Activated CD8-positive, alpha-beta T cell treated with anti-CD3 and anti-CD28 coated beads for 36 hours (primary cell): Measurements from ENCODE around the gene LRCOL1. TPM values are rescaled to one million over a fixed set of nuclear protein-coding genes. Genes with fewer than 3 reads are reported as not detected.
A peak's percentile ranks its signal among the peaks of the same experiment; 100 is the strongest.

Experiments
- ATAC-seq: fragments of 200-7000 bp; cut with Tn5 transposase; one replicate; pipeline ENCODE4 v1.10.0; 2021; ENCODE audit warnings: mild to moderate bottlenecking, moderate library complexity
- CTCF ChIA-PET: fragments of 350-600 bp; sonication (Branson Sonifier 250); formaldehyde crosslinking; loops from one replicate; lab custom pipeline; 2021; ENCODE audit warnings: antibody characterized with exemption; lab: Charles Lee
- POLR2A ChIA-PET: fragments of 350-600 bp; sonication (Branson Sonifier 250); formaldehyde crosslinking; loops from one replicate; lab custom pipeline; 2021; ENCODE audit warnings: antibody characterized with exemption; lab: Charles Lee
- DNase-seq: peaks from one replicate; pipeline ENCODE4 v3.0.0-alpha.2; 2020
- H3K27ac Mint-ChIP-seq: one replicate; pipeline ENCODE4 v1.8.0; 2021; ENCODE audit warnings: mild to moderate bottlenecking, mixed read lengths
- H3K27me3 Mint-ChIP-seq: one replicate; pipeline ENCODE4 v1.8.0; 2021; ENCODE audit warnings: mixed read lengths
- H3K36me3 Mint-ChIP-seq: one replicate; pipeline ENCODE4 v1.8.0; 2021; ENCODE audit warnings: low read depth, mixed read lengths
- H3K4me1 Mint-ChIP-seq: one replicate; pipeline ENCODE4 v1.8.0; 2021; ENCODE audit warnings: low read depth, mixed read lengths
- H3K4me3 Mint-ChIP-seq: one replicate; pipeline ENCODE4 v1.8.0; 2021; ENCODE audit warnings: mild to moderate bottlenecking, moderate library complexity, mixed read lengths
- H3K9me3 Mint-ChIP-seq: one replicate; pipeline ENCODE4 v1.8.0; 2021; ENCODE audit warnings: mixed read lengths
- CTCF ChIP-seq: fragments of 200-600 bp; IDR thresholded peaks from one replicate; pipeline ENCODE4 v1.8.0; 2022; ENCODE audit warnings: antibody characterized with exemption, mild to moderate bottlenecking
- intact Hi-C: fragments of 100-400 bp; cut with micrococcal nuclease; formaldehyde crosslinking; loops from one replicate; pipeline ENCODE4 v1.10.0; 2022
- total RNA-seq, 2 experiments: library from RNA; stranded (reverse); gene quantifications; one replicate each; pipeline ENCODE4 v1.2.3, GENCODE V29; 2021

The LRCOL1 gene
- total RNA-seq, 2 experiments from 2014 or later, result not detected

DNA sequence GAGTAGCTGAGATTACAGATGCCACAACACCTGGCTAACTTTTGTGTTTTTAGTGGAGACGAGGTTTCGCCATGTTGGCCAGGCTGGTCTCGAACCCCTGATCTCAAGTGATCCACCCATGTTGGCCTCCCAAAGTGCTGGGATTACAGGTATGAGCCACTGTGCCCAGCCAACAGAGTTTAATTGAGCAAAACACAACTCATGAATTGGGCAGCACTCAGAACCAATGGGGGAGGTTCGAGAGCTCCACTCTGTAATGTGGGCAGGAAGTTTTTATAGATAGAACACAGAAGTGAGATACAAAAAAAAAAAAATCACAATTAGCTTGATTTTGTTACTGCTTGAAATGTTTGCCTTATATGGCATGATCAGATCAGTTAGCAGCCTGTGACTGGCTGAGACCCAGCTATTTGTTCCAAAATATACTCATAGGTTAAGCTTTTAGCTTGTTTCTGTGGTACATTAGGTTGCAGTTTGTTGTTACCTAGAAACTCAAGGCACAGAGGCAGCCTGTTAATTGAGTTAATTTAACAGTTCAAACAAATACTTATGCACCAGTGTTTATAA is 6.8 kb upstream of the LRCOL1 start:
- peaks cover 8% of the 10 kb centered on the region for H3K9me3 Mint-ChIP-seq
- no peak for DNase-seq
- H3K27me3 Mint-ChIP-seq, result peaks cover 33% of the 10 kb centered on the region
- ChIA-PET CTCF (interaction anchor here (1.4 to 2.2 kb wide), 3 partner anchors 7 to 463 kb away, joined by 4 to 10 read pairs (median 4); partner anchors contain the start of gene LRCOL1), POLR2A (interaction anchor here (0.8 kb wide), 1 partner anchor 247 kb away, joined by 3 read pairs; no protein-coding TSS in a partner anchor)
- H3K4me3 Mint-ChIP-seq, result no peak overlapping the region
- TF ChIP-seq CTCF, result no peak
- peaks cover 8% of the 10 kb centered on the region for H3K36me3 Mint-ChIP-seq
- peaks cover 7% of the 10 kb centered on the region for H3K4me1 Mint-ChIP-seq
- H3K27ac Mint-ChIP-seq, result no peak overlapping the region
- ATAC-seq, result no peak
- intact Hi-C loops, result no loop called here

DNA sequence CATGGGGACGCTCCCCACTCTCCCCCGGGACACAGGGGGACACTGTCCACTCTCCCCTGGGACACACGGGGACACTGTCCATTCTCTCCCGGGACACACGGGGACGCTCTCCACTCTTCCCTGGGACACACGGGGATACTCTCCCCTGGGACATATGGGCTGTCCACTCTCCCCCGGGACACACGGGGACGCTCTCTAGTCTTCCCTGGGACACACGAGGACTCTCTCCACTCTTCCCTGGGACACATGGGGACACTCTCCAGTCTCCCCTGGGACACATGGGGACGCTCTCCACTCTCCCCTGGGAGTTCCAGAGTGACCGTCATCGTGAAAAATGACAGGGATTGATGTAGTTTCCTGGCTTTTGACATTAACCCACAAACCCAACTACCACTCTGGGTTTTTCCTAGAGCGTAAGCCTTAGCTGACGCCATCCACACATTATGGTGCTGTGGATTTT is 5.2 kb upstream of the LRCOL1 start:
- peaks cover 7% of the 10 kb centered on the region for H3K4me1 Mint-ChIP-seq
- peaks cover 39% of the 10 kb centered on the region for H3K27me3 Mint-ChIP-seq
- intact Hi-C loops, result no loop called here
- peaks cover 13% of the 10 kb centered on the region for H3K36me3 Mint-ChIP-seq
- ChIA-PET CTCF (interaction anchor here (1.0 to 3.9 kb wide), 18 partner anchors 9 to 331 kb away, joined by 3 to 23 read pairs (median 4); no protein-coding TSS in a partner anchor), POLR2A (no interaction called here)
- TF ChIP-seq CTCF, result no peak
- ATAC-seq, result no peak
- H3K9me3 Mint-ChIP-seq, result peaks cover 18% of the 10 kb centered on the region
- no peak overlapping the region for H3K4me3 Mint-ChIP-seq
- DNase-seq, result no peak
- no peak overlapping the region for H3K27ac Mint-ChIP-seq

DNA sequence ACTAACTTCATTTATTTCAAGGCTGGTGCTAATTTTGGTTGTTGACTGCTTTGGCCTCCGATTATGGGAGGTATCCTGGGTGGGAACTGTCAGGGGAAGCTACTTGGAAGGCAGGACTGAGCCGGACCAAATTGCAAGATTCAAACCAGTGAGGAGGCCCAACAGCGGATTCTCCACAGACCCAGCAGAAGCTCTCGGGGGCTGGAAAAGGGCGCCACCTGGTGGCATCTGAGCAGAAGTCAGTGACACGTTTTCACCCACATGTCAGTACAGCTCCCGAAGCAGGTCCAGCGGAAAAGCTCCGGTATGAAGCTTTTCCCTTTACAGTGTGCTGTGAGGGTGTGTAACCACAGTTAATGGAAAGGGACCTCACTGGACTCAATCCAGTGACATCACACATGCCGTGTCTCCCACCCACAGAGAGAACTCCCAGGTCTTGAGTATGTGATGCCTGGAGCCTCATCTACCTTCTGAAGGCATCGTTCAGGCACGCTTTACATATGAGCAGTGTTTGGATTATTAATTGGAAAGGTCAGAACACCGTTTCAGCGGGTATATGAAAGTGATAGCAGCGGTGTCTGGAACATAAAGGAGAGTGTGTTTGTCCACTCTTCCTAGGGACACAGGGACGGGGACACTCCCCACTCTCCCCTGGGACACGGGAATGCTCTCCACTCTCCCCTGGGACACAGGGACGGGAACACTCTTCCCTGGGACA is 4.6 kb upstream of the LRCOL1 start:
- ChIA-PET POLR2A (no interaction called here), CTCF (interaction anchor here (0.6 to 3.9 kb wide), 29 partner anchors 9 to 461 kb away, joined by 3 to 23 read pairs (median 4); no protein-coding TSS in a partner anchor)
- intact Hi-C loops, result no loop called here
- peaks cover 13% of the 10 kb centered on the region for H3K36me3 Mint-ChIP-seq
- TF ChIP-seq CTCF, result peak; percentile 95
- DNase-seq, result peak; percentile 86
- H3K4me3 Mint-ChIP-seq, result no peak overlapping the region
- peaks cover 45% of the 10 kb centered on the region for H3K27me3 Mint-ChIP-seq
- H3K27ac Mint-ChIP-seq, result no peak overlapping the region
- peaks cover 18% of the 10 kb centered on the region for H3K9me3 Mint-ChIP-seq
- peak; percentile 93 for ATAC-seq
- H3K4me1 Mint-ChIP-seq, result peaks cover 7% of the 10 kb centered on the region

GRCh38 chr12:132614029-132614428 is 3.6 kb upstream of the LRCOL1 start:
- ChIA-PET CTCF (interaction anchor here (0.9 to 3.9 kb wide), 9 partner anchors 14 to 460 kb away, joined by 3 to 23 read pairs (median 5); no protein-coding TSS in a partner anchor), POLR2A (no interaction called here)
- peaks cover 54% of the 10 kb centered on the region for H3K27me3 Mint-ChIP-seq
- no peak for TF ChIP-seq CTCF
- intact Hi-C loops, result no loop called here
- no peak for DNase-seq
- no peak overlapping the region for H3K4me3 Mint-ChIP-seq
- peaks cover 7% of the 10 kb centered on the region for H3K4me1 Mint-ChIP-seq
- ATAC-seq, result no peak
- H3K9me3 Mint-ChIP-seq, result peaks cover 18% of the 10 kb centered on the region
- no peak overlapping the region for H3K27ac Mint-ChIP-seq
- peaks cover 13% of the 10 kb centered on the region for H3K36me3 Mint-ChIP-seq

DNA sequence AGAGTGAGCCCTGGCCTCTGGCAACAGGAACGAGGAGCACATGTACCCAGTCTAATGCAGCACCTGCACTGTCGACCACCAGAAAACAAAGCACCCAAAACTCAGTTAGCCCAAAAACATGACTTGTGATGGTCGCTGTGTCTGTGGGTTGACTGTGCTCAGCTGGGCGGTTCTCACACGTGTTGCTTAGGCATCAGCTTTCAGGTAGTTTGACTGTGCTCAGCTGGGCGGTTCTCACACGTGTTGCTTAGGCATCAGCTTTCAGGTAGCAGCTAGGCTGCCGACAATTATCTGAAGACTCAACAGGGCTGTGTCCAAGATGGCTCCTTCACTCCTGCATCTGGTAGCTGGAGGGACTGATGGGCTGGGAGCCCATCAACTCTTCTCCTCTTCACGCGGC is 1.2 kb upstream of the LRCOL1 start:
- CTCF ChIA-PET, result interaction anchor here (0.9 to 1.2 kb wide), 2 partner anchors 51 to 197 kb away, joined by 3 to 5 read pairs; no protein-coding TSS in a partner anchor
- Mint-ChIP-seq H3K27me3 (peaks cover 51% of the 10 kb centered on the region), H3K4me1 (peaks cover 4% of the 10 kb centered on the region), H3K27ac (no peak overlapping the region), H3K4me3 (no peak overlapping the region), H3K36me3 (peaks cover 4% of the 10 kb centered on the region), H3K9me3 (peaks cover 12% of the 10 kb centered on the region)
- DNase-seq (no peak), ATAC-seq (no peak)
- POLR2A ChIA-PET, result no interaction called here
- no peak for TF ChIP-seq CTCF
- intact Hi-C loops, result no loop called here
